Epithelial cell of proximal tubule (primary cell): Measurements from ENCODE around the gene ROS1. TPM values are rescaled to one million over a fixed set of nuclear protein-coding genes. Genes with fewer than 3 reads are reported as not detected.

Experiments
- DNase-seq: peaks from one replicate; pipeline ENCODE4 v3.0.0-alpha.2; 2011; ENCODE audit warnings: low read depth
- H3K4me3 ChIP-seq: 2 replicates; pipeline ENCODE4 v1.5.1; 2011; ENCODE audit warnings: low read depth, mild to moderate bottlenecking, low read length
- CTCF ChIP-seq: conservative IDR thresholded peaks from 2 replicates; pipeline ENCODE4 v1.5.1; 2012; ENCODE audit warnings: low read depth, mild to moderate bottlenecking, low read length
- total RNA-seq: library from RNA; depleted of rRNA; stranded (reverse); fragments of >200 nt; gene quantifications from 2 replicates; pipeline ENCODE4 v1.2.3, GENCODE V29; 2015

ROS1 gene
- total RNA-seq, 1 donor from 2014 or later = not detected

- H3K4me3 ChIP-seq = no peak overlapping the region
- no peak for TF ChIP-seq CTCF
- DNase-seq = no peak
Measured at GRCh38 chr6:117266257-117267053, 159.3 kb downstream of the ROS1 start.

- peak within 1 kb of the TSS; percentile 37 for H3K4me3 ChIP-seq
- DNase-seq = no peak
- no peak for TF ChIP-seq CTCF
Measured at GRCh38 chr6:117265410-117266256, 160.1 kb downstream of the ROS1 start, which contains the start of gene VGLL2. TSS of gene VGLL2 (plus strand) at chr6:117265558. CDS start at chr6:117265764, 206 bp downstream.

GRCh38 chr6:117264692-117265409 lies 160.9 kb downstream of the ROS1 start:
- no peak for TF ChIP-seq CTCF
- DNase-seq = no peak
- peak overlapping the region; percentile 37 for H3K4me3 ChIP-seq

- no peak for TF ChIP-seq CTCF
- peak overlapping the region; percentile 37 for H3K4me3 ChIP-seq
- no peak for DNase-seq
Measured at GRCh38 chr6:117264369-117264691, 161.4 kb downstream of the ROS1 start.

GRCh38 chr6:117263353-117263927 lies 162.3 kb downstream of the ROS1 start:
- no peak for DNase-seq
- no peak for TF ChIP-seq CTCF

GRCh38 chr6:117262799-117263198 lies 162.9 kb downstream of the ROS1 start:
- no peak for TF ChIP-seq CTCF
- H3K4me3 ChIP-seq = no peak overlapping the region

More at GRCh38 chr6:117263353-117263927, 162.3 kb downstream of the ROS1 start:
- H3K4me3 ChIP-seq = no peak overlapping the region

More at GRCh38 chr6:117262799-117263198, 162.9 kb downstream of the ROS1 start:
- DNase-seq = no peak
